ENCODE measurements around the gene ASB2.

Gene ASB2, protein sequence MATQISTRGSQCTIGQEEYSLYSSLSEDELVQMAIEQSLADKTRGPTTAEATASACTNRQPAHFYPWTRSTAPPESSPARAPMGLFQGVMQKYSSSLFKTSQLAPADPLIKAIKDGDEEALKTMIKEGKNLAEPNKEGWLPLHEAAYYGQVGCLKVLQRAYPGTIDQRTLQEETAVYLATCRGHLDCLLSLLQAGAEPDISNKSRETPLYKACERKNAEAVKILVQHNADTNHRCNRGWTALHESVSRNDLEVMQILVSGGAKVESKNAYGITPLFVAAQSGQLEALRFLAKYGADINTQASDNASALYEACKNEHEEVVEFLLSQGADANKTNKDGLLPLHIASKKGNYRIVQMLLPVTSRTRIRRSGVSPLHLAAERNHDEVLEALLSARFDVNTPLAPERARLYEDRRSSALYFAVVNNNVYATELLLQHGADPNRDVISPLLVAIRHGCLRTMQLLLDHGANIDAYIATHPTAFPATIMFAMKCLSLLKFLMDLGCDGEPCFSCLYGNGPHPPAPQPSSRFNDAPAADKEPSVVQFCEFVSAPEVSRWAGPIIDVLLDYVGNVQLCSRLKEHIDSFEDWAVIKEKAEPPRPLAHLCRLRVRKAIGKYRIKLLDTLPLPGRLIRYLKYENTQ

DNA sequence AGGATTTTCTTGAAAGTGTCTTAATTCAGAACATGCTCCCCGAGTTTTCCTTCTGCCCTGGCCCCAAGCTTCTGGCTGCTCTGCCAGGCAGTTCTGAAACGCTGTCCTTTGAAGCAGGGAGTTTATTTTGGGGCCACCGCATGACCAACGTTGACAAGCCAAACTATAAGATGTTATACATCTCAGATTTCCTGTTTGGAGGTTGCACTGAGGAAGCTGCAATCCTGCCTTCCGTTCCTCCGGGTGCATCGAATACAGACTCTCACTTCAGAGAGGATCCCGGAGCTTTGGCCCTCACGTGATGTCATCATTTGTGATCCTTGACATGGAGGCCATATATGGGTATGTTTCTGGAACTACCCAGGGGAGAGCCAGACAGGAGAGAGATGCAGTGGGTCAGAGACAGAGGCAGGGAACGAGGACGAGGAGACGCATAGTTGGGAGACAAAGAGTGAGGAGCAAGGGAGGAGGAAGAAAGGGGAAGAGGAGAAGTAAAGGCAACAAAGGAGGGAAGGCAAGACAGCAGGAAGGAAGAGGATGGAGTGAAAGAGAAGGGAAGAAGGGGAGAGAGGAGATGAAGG is at the start of gene ASB2:
TSS of gene ASB2 (minus strand) at position 94 of the 581 bp plus-strand sequence. CDS start 12,031 bp downstream, outside the sequence.
- Histone ChIP-seq H3K4me3 (ENCODE audit: low read length in 2 of 2) (peak within 1 kb of the TSS; percentile 81 to 93), H3K4me1 (ENCODE audit: control insufficient read depth, insufficient read depth, low read length) (peaks cover 67% of the 10 kb centered on the region), H3K9me3 (ENCODE audit: control insufficient read depth in 2 of 2, low read length in 2 of 2) (no peaks in the 10 kb centered on the region), H3K27ac (ENCODE audit: low read length) (peak within 1 kb of the TSS; percentile 99), H3K36me3 (ENCODE audit: control insufficient read depth in 2 of 2, insufficient read depth in 2 of 2, low read length in 2 of 2) (no peaks in the 10 kb centered on the region), H3K9ac (ENCODE audit: low read length in 2 of 2) (peak within 1 kb of the TSS; percentile 78 to 92), H3K27me3 (ENCODE audit: control insufficient read depth in 1 of 2, insufficient read depth in 2 of 2, low read length in 2 of 2) (no peaks in the 10 kb centered on the region)

DNA sequence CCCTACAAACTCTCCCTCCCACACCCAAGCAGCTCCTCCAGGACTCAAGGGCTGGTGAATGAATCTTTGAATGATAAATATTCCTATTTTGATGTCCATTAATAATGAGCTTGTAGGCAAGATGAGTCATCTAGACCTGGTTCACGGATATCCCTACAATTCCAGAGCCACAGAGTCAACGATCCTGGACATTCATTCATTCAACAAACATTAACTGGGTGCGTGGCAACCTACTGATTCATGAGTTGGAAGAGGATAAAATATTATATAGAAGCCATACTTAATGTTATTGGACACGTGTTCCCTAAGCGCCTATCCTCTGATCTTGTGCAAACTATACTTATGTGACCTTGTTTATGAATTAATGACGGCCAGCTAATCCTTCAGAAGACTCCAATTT is 49.4 kb upstream of the ASB2 start:
- Histone ChIP-seq H3K4me3 (ENCODE audit: low read length in 2 of 2) (peak overlapping the region; percentile 24 to 72), H3K27ac (ENCODE audit: low read length) (no peak overlapping the region), H3K9ac (ENCODE audit: low read length in 2 of 2) (no peak overlapping the region), H3K27me3 (ENCODE audit: control insufficient read depth in 1 of 2, insufficient read depth in 2 of 2, low read length in 2 of 2) (no peaks in the 10 kb centered on the region), H3K4me1 (ENCODE audit: control insufficient read depth, insufficient read depth, low read length) (peaks cover 5% of the 10 kb centered on the region), H3K9me3 (ENCODE audit: control insufficient read depth in 2 of 2, low read length in 2 of 2) (no peaks in the 10 kb centered on the region), H3K36me3 (ENCODE audit: control insufficient read depth in 2 of 2, insufficient read depth in 2 of 2, low read length in 2 of 2) (no peaks in the 10 kb centered on the region)

DNA sequence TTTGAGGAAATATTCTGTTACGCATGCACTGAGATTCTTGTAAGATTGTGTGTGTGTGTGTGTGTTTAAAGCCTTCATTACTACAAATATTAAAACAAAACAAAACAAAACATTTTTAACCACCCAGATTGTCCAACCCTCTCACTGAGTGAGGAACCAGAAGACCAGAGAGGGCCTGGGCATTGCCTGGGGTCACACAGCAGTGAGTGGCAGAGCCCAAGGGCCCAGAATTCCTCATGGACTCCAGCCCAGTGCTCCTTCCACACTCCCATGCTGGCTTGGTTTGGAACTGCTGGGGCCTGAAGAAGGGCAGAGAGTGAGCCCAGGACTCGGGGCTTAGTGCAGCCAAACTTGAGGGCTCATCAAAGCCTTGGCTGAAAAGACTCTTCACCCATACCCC is 48.2 kb upstream of the ASB2 start:
- Histone ChIP-seq H3K27ac (ENCODE audit: low read length) (no peak overlapping the region), H3K27me3 (ENCODE audit: control insufficient read depth in 1 of 2, insufficient read depth in 2 of 2, low read length in 2 of 2) (no peaks in the 10 kb centered on the region), H3K36me3 (ENCODE audit: control insufficient read depth in 2 of 2, insufficient read depth in 2 of 2, low read length in 2 of 2) (no peaks in the 10 kb centered on the region), H3K4me3 (ENCODE audit: low read length in 2 of 2) (no peak overlapping the region), H3K9ac (ENCODE audit: low read length in 2 of 2) (no peak overlapping the region), H3K9me3 (ENCODE audit: control insufficient read depth in 2 of 2, low read length in 2 of 2) (no peaks in the 10 kb centered on the region), H3K4me1 (ENCODE audit: control insufficient read depth, insufficient read depth, low read length) (peaks cover 5% of the 10 kb centered on the region)

DNA sequence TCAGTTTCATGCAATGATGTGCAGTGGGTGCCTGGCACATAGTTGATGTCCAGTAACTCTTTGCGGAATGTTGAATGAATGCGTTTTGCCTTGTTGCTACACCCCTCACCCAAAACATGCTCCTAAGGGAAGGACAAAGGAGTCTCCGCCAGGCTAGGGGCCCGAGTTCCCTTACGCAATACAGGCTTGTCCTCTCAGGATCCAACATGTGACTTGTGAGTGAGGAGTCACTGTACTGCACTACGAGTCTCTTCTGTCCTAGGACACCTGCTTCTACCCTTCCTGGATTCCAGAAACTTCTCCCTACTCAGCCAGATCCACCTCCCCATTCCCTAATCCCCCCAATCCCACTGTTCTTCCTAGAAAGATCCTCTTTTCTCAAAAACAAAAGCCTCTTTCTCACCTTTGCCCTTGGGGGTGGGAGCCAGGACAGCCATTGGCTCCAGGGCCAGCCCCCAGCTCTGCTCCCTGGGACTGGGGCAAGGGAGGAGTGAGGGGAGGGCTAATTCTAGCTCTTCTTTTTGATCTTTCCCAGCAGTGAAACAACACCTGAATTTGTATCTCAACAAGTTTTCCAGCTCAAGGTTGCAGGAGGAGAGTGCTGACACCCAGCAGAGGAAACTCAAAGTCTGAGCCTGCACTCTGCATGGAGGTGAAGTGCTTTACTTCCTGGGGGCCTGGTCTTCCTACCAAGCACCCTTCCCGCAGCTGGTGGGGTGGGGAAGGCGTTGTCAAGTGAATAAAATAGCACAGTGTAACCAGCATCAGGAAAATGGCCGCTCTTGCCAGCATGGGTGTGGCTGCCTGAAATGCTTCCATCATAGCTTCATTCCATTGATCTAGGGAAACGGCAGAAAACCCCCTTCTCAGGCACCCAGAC is 46.4 kb upstream of the ASB2 start:
- Histone ChIP-seq H3K9ac (ENCODE audit: low read length in 2 of 2) (no peak overlapping the region), H3K4me1 (ENCODE audit: control insufficient read depth, insufficient read depth, low read length) (peaks cover 5% of the 10 kb centered on the region), H3K27me3 (ENCODE audit: control insufficient read depth in 1 of 2, insufficient read depth in 2 of 2, low read length in 2 of 2) (no peaks in the 10 kb centered on the region), H3K4me3 (ENCODE audit: low read length in 2 of 2) (no peak overlapping the region), H3K36me3 (ENCODE audit: control insufficient read depth in 2 of 2, insufficient read depth in 2 of 2, low read length in 2 of 2) (no peaks in the 10 kb centered on the region), H3K9me3 (ENCODE audit: control insufficient read depth in 2 of 2, low read length in 2 of 2) (no peaks in the 10 kb centered on the region), H3K27ac (ENCODE audit: low read length) (no peak overlapping the region)

DNA sequence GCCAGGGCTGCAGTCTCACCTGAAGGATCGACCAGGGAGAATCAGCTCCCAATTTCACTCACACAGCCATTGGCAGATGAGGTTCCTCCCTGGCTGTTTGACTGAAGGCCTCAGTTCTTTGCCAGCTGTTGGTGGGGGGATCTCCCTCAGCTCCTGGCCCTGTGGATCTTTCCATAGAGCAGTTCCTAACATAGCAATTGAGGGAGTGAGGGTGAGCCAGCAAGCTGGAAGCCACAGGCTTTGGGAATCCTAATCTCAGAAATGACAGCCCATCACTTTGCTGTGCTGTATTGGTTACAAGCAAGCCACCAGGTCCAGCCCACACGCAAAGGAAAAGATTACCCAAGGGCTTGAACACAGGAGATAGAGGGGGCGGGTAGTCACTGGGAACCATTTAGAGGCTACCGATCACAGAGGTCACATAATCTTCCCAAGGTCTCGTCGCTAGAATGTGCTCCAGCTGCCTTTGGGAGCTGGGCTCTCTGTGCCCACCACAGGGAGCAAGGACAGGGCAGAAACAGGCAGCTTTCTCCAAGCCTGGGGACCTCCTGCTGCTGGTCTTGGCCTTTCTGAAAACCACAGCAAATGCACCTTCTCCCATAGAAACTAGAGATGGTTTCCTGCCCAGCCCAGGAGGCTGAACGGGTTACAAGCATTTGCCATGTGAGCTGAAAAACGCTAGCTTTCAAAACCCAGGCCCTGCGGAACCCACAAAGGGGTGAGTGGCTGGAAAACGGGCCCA is 45.2 kb upstream of the ASB2 start:
- Histone ChIP-seq H3K4me1 (ENCODE audit: control insufficient read depth, insufficient read depth, low read length) (no peaks in the 10 kb centered on the region), H3K27me3 (ENCODE audit: control insufficient read depth in 1 of 2, insufficient read depth in 2 of 2, low read length in 2 of 2) (no peaks in the 10 kb centered on the region), H3K9ac (ENCODE audit: low read length in 2 of 2) (no peak overlapping the region), H3K9me3 (ENCODE audit: control insufficient read depth in 2 of 2, low read length in 2 of 2) (no peaks in the 10 kb centered on the region), H3K27ac (ENCODE audit: low read length) (no peak overlapping the region), H3K36me3 (ENCODE audit: control insufficient read depth in 2 of 2, insufficient read depth in 2 of 2, low read length in 2 of 2) (no peaks in the 10 kb centered on the region), H3K4me3 (ENCODE audit: low read length in 2 of 2) (no peak overlapping the region)

DNA sequence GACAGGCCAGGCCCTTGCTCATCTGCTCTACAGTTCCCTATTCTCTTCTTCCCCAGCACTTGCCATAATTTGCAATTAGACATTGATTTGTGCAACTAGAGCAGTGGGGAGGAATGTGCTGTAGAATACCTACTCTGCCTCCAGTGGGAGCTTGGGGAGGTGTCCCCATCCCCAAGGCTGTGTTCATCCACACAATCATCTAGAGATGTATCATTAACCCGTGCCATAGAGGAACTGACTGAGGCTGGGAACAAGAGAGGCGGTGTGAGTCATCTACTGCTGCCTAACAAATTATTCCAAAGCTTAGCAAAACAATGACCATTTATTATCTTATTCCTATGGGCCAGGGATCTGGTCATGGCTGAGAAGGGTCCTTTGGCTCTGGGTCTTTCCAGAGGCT is 44.6 kb upstream of the ASB2 start:
- Histone ChIP-seq H3K9ac (ENCODE audit: low read length in 2 of 2) (no peak overlapping the region), H3K4me1 (ENCODE audit: control insufficient read depth, insufficient read depth, low read length) (no peaks in the 10 kb centered on the region), H3K36me3 (ENCODE audit: control insufficient read depth in 2 of 2, insufficient read depth in 2 of 2, low read length in 2 of 2) (no peaks in the 10 kb centered on the region), H3K27ac (ENCODE audit: low read length) (no peak overlapping the region), H3K27me3 (ENCODE audit: control insufficient read depth in 1 of 2, insufficient read depth in 2 of 2, low read length in 2 of 2) (no peaks in the 10 kb centered on the region), H3K4me3 (ENCODE audit: low read length in 2 of 2) (no peak overlapping the region), H3K9me3 (ENCODE audit: control insufficient read depth in 2 of 2, low read length in 2 of 2) (no peaks in the 10 kb centered on the region)

DNA sequence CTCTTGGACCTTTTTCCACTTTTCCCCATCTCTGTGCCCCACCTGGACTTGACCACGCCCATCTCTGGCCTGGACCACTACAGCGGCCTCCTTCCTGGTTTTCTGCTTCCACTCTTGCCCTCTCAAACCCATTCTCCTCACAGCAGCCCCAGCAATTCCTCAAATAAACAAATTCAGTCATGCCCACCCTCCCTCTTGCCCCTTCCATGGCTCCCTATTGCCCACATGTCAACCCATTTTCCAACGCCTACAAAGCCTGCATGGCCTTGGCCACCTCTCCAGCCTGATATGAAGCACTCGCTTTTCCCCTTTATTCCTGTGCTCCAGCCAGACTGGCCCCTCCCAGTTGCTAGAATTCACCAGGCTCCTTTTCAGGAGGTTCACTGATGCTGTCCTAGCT is 43.9 kb upstream of the ASB2 start:
- no peaks in the 10 kb centered on the region for H3K9me3 ChIP-seq (ENCODE audit: control insufficient read depth in 2 of 2, low read length in 2 of 2)
- no peak overlapping the region for H3K4me3 ChIP-seq (ENCODE audit: low read length in 2 of 2)
- H3K9ac ChIP-seq (ENCODE audit: low read length in 2 of 2), result no peak overlapping the region
- no peak overlapping the region for H3K27ac ChIP-seq (ENCODE audit: low read length)
- H3K36me3 ChIP-seq (ENCODE audit: control insufficient read depth in 2 of 2, insufficient read depth in 2 of 2, low read length in 2 of 2), result no peaks in the 10 kb centered on the region
- H3K27me3 ChIP-seq (ENCODE audit: control insufficient read depth in 1 of 2, insufficient read depth in 2 of 2, low read length in 2 of 2), result no peaks in the 10 kb centered on the region
- no peaks in the 10 kb centered on the region for H3K4me1 ChIP-seq (ENCODE audit: control insufficient read depth, insufficient read depth, low read length)

DNA sequence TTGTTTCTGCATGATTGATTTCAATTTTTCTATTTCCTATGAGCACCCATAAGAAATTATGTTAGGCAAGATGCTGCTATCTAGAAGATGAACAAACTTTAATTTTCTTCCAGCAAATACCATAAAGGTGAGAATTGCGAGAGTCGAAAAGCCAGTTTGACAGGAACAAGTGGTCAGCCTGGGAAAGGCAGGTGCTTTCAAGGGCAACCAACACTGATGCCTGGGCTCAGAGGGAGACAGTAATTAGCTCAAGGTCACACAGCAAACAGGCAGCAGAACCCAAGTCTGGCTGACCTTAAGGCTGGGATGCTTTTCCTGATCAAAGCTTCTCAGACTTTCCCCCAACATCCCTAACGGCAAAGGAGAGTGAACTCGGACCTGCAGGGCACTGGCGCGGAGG is 43.0 kb upstream of the ASB2 start:
- no peaks in the 10 kb centered on the region for H3K9me3 ChIP-seq (ENCODE audit: control insufficient read depth in 2 of 2, low read length in 2 of 2)
- no peaks in the 10 kb centered on the region for H3K27me3 ChIP-seq (ENCODE audit: control insufficient read depth in 1 of 2, insufficient read depth in 2 of 2, low read length in 2 of 2)
- no peak overlapping the region for H3K9ac ChIP-seq (ENCODE audit: low read length in 2 of 2)
- no peak overlapping the region for H3K27ac ChIP-seq (ENCODE audit: low read length)
- no peaks in the 10 kb centered on the region for H3K36me3 ChIP-seq (ENCODE audit: control insufficient read depth in 2 of 2, insufficient read depth in 2 of 2, low read length in 2 of 2)
- H3K4me1 ChIP-seq (ENCODE audit: control insufficient read depth, insufficient read depth, low read length), result no peaks in the 10 kb centered on the region
- H3K4me3 ChIP-seq (ENCODE audit: low read length in 2 of 2), result no peak overlapping the region

DNA sequence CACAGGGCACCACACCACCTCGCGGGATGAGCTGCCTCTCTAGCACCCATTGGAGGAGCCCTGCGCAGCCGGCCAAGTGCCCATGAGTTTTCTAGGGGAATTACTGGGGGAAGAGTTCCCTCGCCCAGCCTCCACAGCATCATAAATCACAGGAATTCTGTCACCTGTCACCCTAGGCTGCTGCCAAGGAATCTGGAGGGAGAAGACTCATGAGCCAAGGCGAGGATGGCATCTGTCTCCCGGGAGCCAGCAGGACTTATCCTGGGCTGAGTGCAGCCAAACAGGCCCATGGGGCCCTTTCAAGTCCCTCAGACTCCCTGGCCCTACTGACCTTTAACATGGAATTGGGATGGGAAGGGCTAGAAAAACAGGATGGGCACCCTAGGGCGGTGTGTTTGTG is 41.9 kb upstream of the ASB2 start:
- no peaks in the 10 kb centered on the region for H3K36me3 ChIP-seq (ENCODE audit: control insufficient read depth in 2 of 2, insufficient read depth in 2 of 2, low read length in 2 of 2)
- no peaks in the 10 kb centered on the region for H3K4me1 ChIP-seq (ENCODE audit: control insufficient read depth, insufficient read depth, low read length)
- no peaks in the 10 kb centered on the region for H3K27me3 ChIP-seq (ENCODE audit: control insufficient read depth in 1 of 2, insufficient read depth in 2 of 2, low read length in 2 of 2)
- H3K4me3 ChIP-seq (ENCODE audit: low read length in 2 of 2), result no peak overlapping the region
- H3K9ac ChIP-seq (ENCODE audit: low read length in 2 of 2), result no peak overlapping the region
- H3K9me3 ChIP-seq (ENCODE audit: control insufficient read depth in 2 of 2, low read length in 2 of 2), result no peaks in the 10 kb centered on the region
- H3K27ac ChIP-seq (ENCODE audit: low read length), result no peak overlapping the region

DNA sequence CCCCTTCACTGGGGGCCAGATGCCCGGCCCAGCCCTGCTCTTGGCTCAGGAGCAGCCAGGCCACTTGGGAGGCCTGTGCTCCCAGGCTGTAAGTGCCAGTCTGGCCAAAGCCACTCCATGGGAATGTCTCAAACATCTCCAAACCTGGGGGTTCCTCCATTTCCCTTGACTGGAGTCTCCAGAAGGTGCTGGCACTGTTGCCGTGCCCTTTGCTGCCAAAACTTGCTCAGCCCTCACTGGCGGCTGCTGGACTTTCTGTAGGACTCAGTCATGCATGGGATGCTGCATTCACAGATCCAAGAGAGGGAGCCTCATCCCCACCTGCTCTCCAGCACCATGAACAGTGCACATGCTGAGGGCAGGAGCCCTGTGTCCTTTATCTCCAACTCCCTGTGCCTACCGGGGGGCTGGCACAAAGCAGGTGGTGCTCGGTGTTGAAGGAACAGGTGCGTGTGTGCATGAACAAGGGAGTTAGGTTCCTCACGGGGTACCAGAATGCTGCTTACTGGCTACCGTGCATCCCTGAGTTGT is 40.1 kb upstream of the ASB2 start:
- no peak overlapping the region for H3K27ac ChIP-seq (ENCODE audit: low read length)
- H3K4me3 ChIP-seq (ENCODE audit: low read length in 2 of 2), result no peak overlapping the region
- no peak overlapping the region for H3K9ac ChIP-seq (ENCODE audit: low read length in 2 of 2)
- H3K4me1 ChIP-seq (ENCODE audit: control insufficient read depth, insufficient read depth, low read length), result no peaks in the 10 kb centered on the region
- no peaks in the 10 kb centered on the region for H3K36me3 ChIP-seq (ENCODE audit: control insufficient read depth in 2 of 2, insufficient read depth in 2 of 2, low read length in 2 of 2)
- no peaks in the 10 kb centered on the region for H3K9me3 ChIP-seq (ENCODE audit: control insufficient read depth in 2 of 2, low read length in 2 of 2)
- H3K27me3 ChIP-seq (ENCODE audit: control insufficient read depth in 1 of 2, insufficient read depth in 2 of 2, low read length in 2 of 2), result no peaks in the 10 kb centered on the region

Data from stomach smooth muscle (tissue), 2 donors.